ENCODE data around the gene RTN1.

- TF ChIP-seq CTCF (IDR thresholded peaks at IDR 0.05) (no peak), EZH2 (IDR thresholded peaks at IDR 0.05; ENCODE audit: borderline replicate concordance, insufficient read depth, low read depth, low read length, poor library complexity, severe bottlenecking) (no peak)
These were observed 67.5 kb downstream of the RTN1 start for GRCh38 chr14:59803052-59803540.
